ENCODE results near the gene SETMAR.

Gene SETMAR

GRCh38 chr3:4303187-4304123 lies at the start of gene SETMAR:
SETMAR (plus strand) TSS chr3:4303369; CDS start chr3:4303371, 2 bp downstream.
- TF ChIP-seq, protein P1, sequence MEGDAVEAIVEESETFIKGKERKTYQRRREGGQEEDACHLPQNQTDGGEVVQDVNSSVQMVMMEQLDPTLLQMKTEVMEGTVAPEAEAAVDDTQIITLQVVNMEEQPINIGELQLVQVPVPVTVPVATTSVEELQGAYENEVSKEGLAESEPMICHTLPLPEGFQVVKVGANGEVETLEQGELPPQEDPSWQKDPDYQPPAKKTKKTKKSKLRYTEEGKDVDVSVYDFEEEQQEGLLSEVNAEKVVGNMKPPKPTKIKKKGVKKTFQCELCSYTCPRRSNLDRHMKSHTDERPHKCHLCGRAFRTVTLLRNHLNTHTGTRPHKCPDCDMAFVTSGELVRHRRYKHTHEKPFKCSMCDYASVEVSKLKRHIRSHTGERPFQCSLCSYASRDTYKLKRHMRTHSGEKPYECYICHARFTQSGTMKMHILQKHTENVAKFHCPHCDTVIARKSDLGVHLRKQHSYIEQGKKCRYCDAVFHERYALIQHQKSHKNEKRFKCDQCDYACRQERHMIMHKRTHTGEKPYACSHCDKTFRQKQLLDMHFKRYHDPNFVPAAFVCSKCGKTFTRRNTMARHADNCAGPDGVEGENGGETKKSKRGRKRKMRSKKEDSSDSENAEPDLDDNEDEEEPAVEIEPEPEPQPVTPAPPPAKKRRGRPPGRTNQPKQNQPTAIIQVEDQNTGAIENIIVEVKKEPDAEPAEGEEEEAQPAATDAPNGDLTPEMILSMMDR (IDR thresholded peaks at IDR 0.05; ENCODE audit: low read depth, low read length) = no peak
- peak; percentile 89 for DNase-seq (ENCODE audit: low read depth, low spot score)
- in situ Hi-C loops (cut with HindIII; ENCODE audit: low sequenced_read_pairs) = no loop called here

GRCh38 chr3:4261406-4261805 lies 41.8 kb upstream of the SETMAR start:
- TF ChIP-seq, protein P1 (IDR thresholded peaks at IDR 0.05; ENCODE audit: low read depth, low read length) = no peak
- no peak for DNase-seq (ENCODE audit: low read depth, low spot score)
- in situ Hi-C loops (cut with HindIII; ENCODE audit: low sequenced_read_pairs) = no loop called here
- no peak overlapping the region for H3K4me3 ChIP-seq (ENCODE audit: low read depth, low read length)

More at GRCh38 chr3:4303187-4304123, at the start of gene SETMAR:
- H3K4me3 ChIP-seq (ENCODE audit: low read depth, low read length) = peak within 1 kb of the TSS; percentile 81

GRCh38 chr3:4264040-4264439 lies 39.1 kb upstream of the SETMAR start:
- no peak overlapping the region for H3K4me3 ChIP-seq (ENCODE audit: low read depth, low read length)
- TF ChIP-seq, protein P1 (IDR thresholded peaks at IDR 0.05; ENCODE audit: low read depth, low read length) = no peak
- in situ Hi-C loops (cut with HindIII; ENCODE audit: low sequenced_read_pairs) = no loop called here
- no peak for DNase-seq (ENCODE audit: low read depth, low spot score)

GRCh38 chr3:4270720-4271119 lies 32.4 kb upstream of the SETMAR start:
- no peak for DNase-seq (ENCODE audit: low read depth, low spot score)
- TF ChIP-seq, protein P1 (IDR thresholded peaks at IDR 0.05; ENCODE audit: low read depth, low read length) = no peak
- in situ Hi-C loops (cut with HindIII; ENCODE audit: low sequenced_read_pairs) = no loop called here
- H3K4me3 ChIP-seq (ENCODE audit: low read depth, low read length) = no peak overlapping the region

DNA sequence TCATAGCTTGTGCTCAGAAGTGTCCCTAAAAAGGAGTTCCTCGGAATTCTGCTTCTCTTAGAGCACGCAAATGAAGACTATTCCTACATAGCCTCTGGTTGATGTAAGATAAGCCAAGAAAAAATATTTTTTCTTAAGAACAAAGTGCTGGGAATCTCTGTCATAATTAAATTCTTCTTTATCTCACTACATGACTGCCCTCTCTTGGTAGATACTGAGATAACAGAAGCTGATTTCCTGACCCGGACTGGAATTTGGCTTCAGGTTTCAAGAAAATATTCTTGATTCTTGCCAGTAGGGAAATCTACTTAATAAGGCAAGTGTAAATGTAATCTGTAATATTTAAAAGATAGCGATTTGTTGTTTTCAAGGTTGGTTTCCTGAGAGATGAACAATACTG lies 31.3 kb upstream of the SETMAR start:
- no peak overlapping the region for H3K4me3 ChIP-seq (ENCODE audit: low read depth, low read length)
- TF ChIP-seq, protein P1 (IDR thresholded peaks at IDR 0.05; ENCODE audit: low read depth, low read length) = peak; percentile 47

GRCh38 chr3:4279516-4280105 lies 23.6 kb upstream of the SETMAR start:
- H3K4me3 ChIP-seq (ENCODE audit: low read depth, low read length) = no peak overlapping the region
- in situ Hi-C loops (cut with HindIII; ENCODE audit: low sequenced_read_pairs) = no loop called here
- TF ChIP-seq, protein P1 (IDR thresholded peaks at IDR 0.05; ENCODE audit: low read depth, low read length) = no peak
- DNase-seq (ENCODE audit: low read depth, low spot score) = no peak

More for the DNA sequence above, 31.3 kb upstream of the SETMAR start:
- in situ Hi-C loops (cut with HindIII; ENCODE audit: low sequenced_read_pairs) = no loop called here
- DNase-seq (ENCODE audit: low read depth, low spot score) = peak; percentile 52
